Cardiac muscle cell (in vitro differentiated cells and primary cell): ENCODE results near the gene THSD1. TPM values are rescaled to one million over a fixed set of nuclear protein-coding genes. Genes with fewer than 3 reads are reported as not detected.
A peak's percentile ranks its signal among the peaks of the same experiment; 100 is the strongest.

Experiments used
- DNase-seq, 2 donors: peaks; one replicate each; pipeline versions ENCODE4 v3.0.0 to v3.0.0-alpha.2; 2010 to 2017; ENCODE audit warnings: low read depth in 1 of 2, low spot score in 1 of 2
- H3K27ac ChIP-seq: fragments of 200-600 bp; sonication (generic); 2 replicates; pipeline ENCODE4 v1.5.1; 2016
- H3K27me3 ChIP-seq: fragments of 200-600 bp; sonication (generic); 2 replicates; pipeline ENCODE4 v1.6.0; 2016; ENCODE audit warnings: control low read depth
- H3K36me3 ChIP-seq: fragments of 200-600 bp; sonication (generic); 2 replicates; pipeline ENCODE4 v1.5.1; 2016; ENCODE audit warnings: control low read depth
- H3K4me1 ChIP-seq: fragments of 200-600 bp; sonication (generic); 2 replicates; pipeline ENCODE4 v1.8.1; 2017; ENCODE audit warnings: low read depth, mild to moderate bottlenecking, mixed run types
- H3K4me3 ChIP-seq: fragments of 200-600 bp; sonication (generic); 2 replicates; pipeline ENCODE4 v1.5.1; 2016; ENCODE audit warnings: mild to moderate bottlenecking
- H3K9me3 ChIP-seq: fragments of 200-600 bp; sonication (generic); 2 replicates; pipeline ENCODE4 v1.5.1; 2017; ENCODE audit warnings: low read depth, mild to moderate bottlenecking, control low read depth
- polyA plus RNA-seq: library from polyadenylated mRNA; unstranded; fragments of >200 nt; fragmentation: Nextera tagmentation; extraction: Ambion mirVana; gene quantifications from 2 replicates; pipeline ENCODE4 v1.2.1, GENCODE V29; 2016
- total RNA-seq: library from RNA; depleted of rRNA; stranded (reverse); fragments of >200 nt; gene quantifications from 2 replicates; pipeline ENCODE4 v1.2.3, GENCODE V29; 2016
- TF ChIP-seq, protein P1 (sequence below): IDR thresholded peaks from 2 replicates; pipeline ENCODE4 v1.5.1; 2012; ENCODE audit warnings: low read depth, mild to moderate bottlenecking, low read length

THSD1 gene
- total and polyA plus RNA-seq, 2 experiments from 2014 or later = 0.66 TPM; not detected in 1

DNA sequence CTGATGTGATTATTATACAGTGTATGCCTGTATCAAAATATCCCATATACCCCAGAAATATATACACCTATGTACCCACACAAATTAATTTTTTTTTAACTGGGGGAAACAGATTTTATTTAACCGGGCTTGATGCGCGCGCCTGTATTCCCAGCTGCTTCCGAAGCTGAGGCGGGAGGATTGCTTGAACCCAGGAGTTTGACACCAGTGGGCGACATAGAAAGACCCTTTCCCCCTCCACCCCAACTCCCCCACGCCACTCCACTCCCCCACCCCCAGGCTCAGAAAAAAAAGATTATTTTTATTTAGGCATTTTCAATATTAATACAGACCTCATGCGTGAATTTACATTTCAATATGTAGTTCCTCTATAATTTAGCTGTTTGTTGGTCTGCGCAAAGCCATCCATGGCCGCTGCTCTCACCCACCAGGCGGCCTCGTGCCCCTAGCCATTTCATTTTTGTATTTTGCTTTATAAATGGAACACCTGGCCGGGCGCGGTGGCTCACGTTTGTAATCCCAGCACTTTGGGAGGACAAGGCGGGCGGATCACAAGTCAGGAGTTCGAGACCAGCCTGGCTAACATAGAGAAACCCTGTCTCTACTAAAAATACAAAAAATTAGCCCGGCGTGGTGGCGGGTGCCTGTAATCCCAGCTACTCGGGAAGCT lies 45.3 kb upstream of the THSD1 start:
- Histone ChIP-seq H3K27me3 (no peaks in the 10 kb centered on the region), H3K4me3 (no peak overlapping the region), H3K9me3 (no peaks in the 10 kb centered on the region), H3K36me3 (no peaks in the 10 kb centered on the region), H3K4me1 (peaks cover 9% of the 10 kb centered on the region), H3K27ac (no peak overlapping the region)
- no peak for DNase-seq
- TF ChIP-seq, protein P1, sequence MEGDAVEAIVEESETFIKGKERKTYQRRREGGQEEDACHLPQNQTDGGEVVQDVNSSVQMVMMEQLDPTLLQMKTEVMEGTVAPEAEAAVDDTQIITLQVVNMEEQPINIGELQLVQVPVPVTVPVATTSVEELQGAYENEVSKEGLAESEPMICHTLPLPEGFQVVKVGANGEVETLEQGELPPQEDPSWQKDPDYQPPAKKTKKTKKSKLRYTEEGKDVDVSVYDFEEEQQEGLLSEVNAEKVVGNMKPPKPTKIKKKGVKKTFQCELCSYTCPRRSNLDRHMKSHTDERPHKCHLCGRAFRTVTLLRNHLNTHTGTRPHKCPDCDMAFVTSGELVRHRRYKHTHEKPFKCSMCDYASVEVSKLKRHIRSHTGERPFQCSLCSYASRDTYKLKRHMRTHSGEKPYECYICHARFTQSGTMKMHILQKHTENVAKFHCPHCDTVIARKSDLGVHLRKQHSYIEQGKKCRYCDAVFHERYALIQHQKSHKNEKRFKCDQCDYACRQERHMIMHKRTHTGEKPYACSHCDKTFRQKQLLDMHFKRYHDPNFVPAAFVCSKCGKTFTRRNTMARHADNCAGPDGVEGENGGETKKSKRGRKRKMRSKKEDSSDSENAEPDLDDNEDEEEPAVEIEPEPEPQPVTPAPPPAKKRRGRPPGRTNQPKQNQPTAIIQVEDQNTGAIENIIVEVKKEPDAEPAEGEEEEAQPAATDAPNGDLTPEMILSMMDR = no peak

DNA sequence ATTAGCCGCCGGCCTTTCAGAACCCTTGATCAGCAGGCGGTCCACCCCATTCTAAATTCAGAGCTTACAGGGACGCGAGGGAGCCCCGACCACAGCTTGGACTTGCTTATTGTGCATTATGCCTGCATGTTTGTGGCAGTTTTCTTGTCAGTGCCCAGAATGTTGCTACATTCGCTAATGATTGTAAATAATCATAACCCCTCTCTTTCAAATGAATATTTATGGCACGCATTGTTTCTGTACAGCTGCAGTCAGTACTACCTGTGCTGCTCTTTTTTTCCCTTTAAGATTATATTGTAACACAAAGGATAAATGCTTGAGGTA lies 44.8 kb upstream of the THSD1 start:
- no peaks in the 10 kb centered on the region for H3K9me3 ChIP-seq
- no peaks in the 10 kb centered on the region for H3K36me3 ChIP-seq
- TF ChIP-seq, protein P1 = no peak
- no peak overlapping the region for H3K4me3 ChIP-seq
- no peaks in the 10 kb centered on the region for H3K27me3 ChIP-seq
- no peak overlapping the region for H3K27ac ChIP-seq
- H3K4me1 ChIP-seq = peaks cover 6% of the 10 kb centered on the region
- DNase-seq = no peak

DNA sequence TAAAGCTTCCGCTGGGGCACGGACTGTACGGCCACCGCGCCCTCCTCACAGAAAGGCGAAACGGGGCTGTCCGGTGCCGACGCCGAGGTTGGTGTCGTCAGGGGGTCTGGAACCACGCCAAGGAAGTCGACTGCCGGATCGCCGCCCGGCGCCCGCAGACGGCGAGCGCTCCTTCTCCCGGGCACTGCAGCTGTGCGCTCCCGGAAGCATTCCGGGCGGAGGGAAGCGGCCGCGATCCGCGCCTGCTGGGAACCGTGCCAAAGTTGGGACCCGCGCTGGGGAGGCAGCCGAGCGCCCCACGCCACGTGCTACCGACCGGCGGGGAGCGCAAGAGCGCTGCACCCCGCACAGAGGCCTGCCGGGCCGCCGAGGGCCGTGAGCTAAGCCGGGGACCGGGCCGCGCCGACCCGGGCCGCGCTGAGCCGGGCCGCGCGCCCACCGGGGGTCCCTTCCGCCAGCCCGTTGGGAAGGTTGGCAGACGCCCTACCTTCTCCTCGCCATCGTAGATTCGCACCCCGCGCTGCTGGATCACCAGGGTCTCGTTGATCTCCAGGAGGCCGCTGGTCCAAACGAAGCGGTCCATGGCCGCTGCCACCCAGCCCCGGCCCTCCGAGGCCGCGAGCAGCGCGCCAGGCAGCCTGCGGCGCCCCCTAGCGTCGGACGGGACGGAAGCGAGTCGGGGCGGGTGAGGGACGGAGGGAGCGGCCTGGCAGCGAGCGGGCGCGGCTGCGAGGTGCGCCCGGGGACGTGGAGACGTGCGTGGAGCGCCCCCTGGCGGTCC lies 44.2 kb upstream of the THSD1 start, which contains the start of gene VPS36:
Gene VPS36, minus strand, starts transcription at position 623 of the 781 bp plus-strand sequence. Its CDS starts 40 bp downstream, at position 583.
- peak; percentile 97 to 99 for DNase-seq
- Histone ChIP-seq H3K27ac (peak within 1 kb of the TSS; percentile 96), H3K9me3 (no peaks in the 10 kb centered on the region), H3K4me1 (peaks cover 6% of the 10 kb centered on the region), H3K4me3 (peak within 1 kb of the TSS; percentile 62), H3K36me3 (no peaks in the 10 kb centered on the region), H3K27me3 (no peaks in the 10 kb centered on the region)
- TF ChIP-seq, protein P1 = peak; percentile 98

DNA sequence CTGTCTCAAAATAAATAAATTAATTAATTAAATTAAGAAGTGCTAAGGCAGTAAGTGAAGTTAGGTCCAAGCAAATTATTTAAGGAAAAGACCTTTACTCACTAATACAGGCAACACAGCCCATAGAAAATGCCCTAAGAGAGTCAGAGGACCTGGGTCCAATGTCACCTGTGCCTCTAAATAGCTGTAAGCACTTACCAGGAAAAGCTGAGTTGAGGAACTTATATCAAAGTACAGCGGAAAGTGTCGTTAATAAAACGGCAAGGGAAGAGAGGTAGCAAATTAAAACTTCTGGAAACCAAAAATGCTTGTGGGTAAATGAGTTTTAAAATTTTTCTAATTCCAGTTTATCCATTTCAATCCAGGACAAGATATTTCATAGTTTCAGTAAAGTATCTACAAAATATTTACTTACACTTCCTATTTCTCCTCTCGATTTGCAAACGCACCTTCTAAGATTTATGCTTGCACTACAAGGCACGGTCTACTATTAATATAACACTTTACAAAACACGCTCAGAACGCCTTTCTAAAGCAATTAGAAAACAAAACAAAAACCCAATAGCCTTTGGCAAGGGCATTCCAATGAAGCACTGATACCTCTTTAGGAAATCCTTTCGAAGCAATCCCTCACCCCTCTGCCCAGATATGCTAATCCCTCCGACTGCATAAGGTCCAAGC lies 43.5 kb upstream of the THSD1 start:
- Histone ChIP-seq H3K4me3 (peak overlapping the region; percentile 62), H3K36me3 (no peaks in the 10 kb centered on the region), H3K27me3 (no peaks in the 10 kb centered on the region), H3K4me1 (peaks cover 5% of the 10 kb centered on the region), H3K9me3 (no peaks in the 10 kb centered on the region), H3K27ac (peak overlapping the region; percentile 96)
- TF ChIP-seq, protein P1 = no peak
- DNase-seq = no peak

DNA sequence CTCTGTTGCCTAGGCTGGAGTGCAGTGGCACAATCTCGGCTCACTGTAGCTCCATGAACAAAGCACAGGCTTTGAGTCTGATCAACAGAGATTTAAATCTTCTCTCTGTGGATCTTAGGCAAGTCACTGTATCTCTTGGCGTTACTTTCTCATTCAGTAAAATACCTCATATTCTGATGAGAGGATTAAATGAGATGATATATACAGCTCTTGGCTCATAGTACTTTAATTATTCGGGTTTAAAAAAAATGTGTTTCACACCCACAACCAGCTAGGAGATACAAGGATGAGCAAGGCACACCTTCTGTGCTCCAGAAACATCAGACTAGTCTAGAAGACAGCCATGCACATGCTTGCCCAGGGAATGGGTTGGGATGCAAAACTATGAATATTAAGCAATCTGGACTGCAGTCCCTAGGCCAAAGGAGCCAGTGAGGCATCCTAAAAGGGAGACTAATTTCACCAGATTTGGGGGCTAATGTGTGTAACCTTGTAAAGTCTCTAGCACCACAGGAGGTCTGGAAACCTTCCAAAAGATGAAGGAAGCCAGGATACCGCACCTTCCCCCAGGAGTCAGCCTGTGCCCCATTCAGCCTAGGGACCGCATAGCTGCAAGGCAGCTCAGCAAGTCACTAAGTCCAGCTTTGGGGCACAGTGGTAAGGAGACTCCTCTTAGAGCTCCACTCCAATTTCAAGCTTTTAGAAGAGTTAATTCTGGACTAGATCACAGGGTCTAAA lies 42.0 kb upstream of the THSD1 start:
- TF ChIP-seq, protein P1 = no peak
- H3K36me3 ChIP-seq = no peaks in the 10 kb centered on the region
- DNase-seq = no peak
- H3K9me3 ChIP-seq = no peaks in the 10 kb centered on the region
- H3K27ac ChIP-seq = no peak overlapping the region
- H3K4me3 ChIP-seq = no peak overlapping the region
- H3K4me1 ChIP-seq = no peaks in the 10 kb centered on the region
- H3K27me3 ChIP-seq = no peaks in the 10 kb centered on the region
